Measurements from ENCODE around the gene KRT81.

Gene KRT81

GRCh38 chr12:52334185-52334584, 42.9 kb upstream of the KRT81 start:
- no peak overlapping the region for H3K4me3 Mint-ChIP-seq
- H3K9me3 Mint-ChIP-seq, result peaks cover 4% of the 10 kb centered on the region
- H3K4me1 Mint-ChIP-seq, result peaks cover 7% of the 10 kb centered on the region
- no peak for TF ChIP-seq CTCF (IDR thresholded peaks at IDR 0.05; ENCODE audit: unreplicated experiment in 3 of 3)
- no peak overlapping the region for H3K27ac Mint-ChIP-seq
- H3K27me3 Mint-ChIP-seq (ENCODE audit: low read depth), result peaks cover 5% of the 10 kb centered on the region
- H3K36me3 Mint-ChIP-seq (ENCODE audit: low read depth), result no peaks in the 10 kb centered on the region

- no peaks in the 10 kb centered on the region for H3K36me3 Mint-ChIP-seq (ENCODE audit: low read depth)
- no peak overlapping the region for H3K27ac Mint-ChIP-seq
- TF ChIP-seq CTCF (IDR thresholded peaks at IDR 0.05; ENCODE audit: unreplicated experiment in 3 of 3), result no peak
- peaks cover 7% of the 10 kb centered on the region for H3K4me1 Mint-ChIP-seq
- H3K27me3 Mint-ChIP-seq (ENCODE audit: low read depth), result peaks cover 5% of the 10 kb centered on the region
- H3K4me3 Mint-ChIP-seq, result no peak overlapping the region
- H3K9me3 Mint-ChIP-seq, result peaks cover 4% of the 10 kb centered on the region
Measured at GRCh38 chr12:52333321-52333720, 42.0 kb upstream of the KRT81 start.

- Mint-ChIP-seq H3K27ac (no peak overlapping the region), H3K36me3 (ENCODE audit: low read depth) (no peaks in the 10 kb centered on the region), H3K9me3 (peaks cover 4% of the 10 kb centered on the region), H3K4me1 (peaks cover 7% of the 10 kb centered on the region), H3K4me3 (no peak overlapping the region), H3K27me3 (ENCODE audit: low read depth) (peaks cover 8% of the 10 kb centered on the region)
- no peak for TF ChIP-seq CTCF (IDR thresholded peaks at IDR 0.05; ENCODE audit: unreplicated experiment in 3 of 3)
Measured at GRCh38 chr12:52332381-52332780, 41.0 kb upstream of the KRT81 start.

GRCh38 chr12:52331833-52332232, 40.5 kb upstream of the KRT81 start:
- peaks cover 4% of the 10 kb centered on the region for H3K9me3 Mint-ChIP-seq
- peaks cover 7% of the 10 kb centered on the region for H3K4me1 Mint-ChIP-seq
- H3K36me3 Mint-ChIP-seq (ENCODE audit: low read depth), result no peaks in the 10 kb centered on the region
- no peak overlapping the region for H3K4me3 Mint-ChIP-seq
- H3K27ac Mint-ChIP-seq, result no peak overlapping the region
- TF ChIP-seq CTCF (IDR thresholded peaks at IDR 0.05; ENCODE audit: unreplicated experiment in 3 of 3), result no peak
- H3K27me3 Mint-ChIP-seq (ENCODE audit: low read depth), result peaks cover 13% of the 10 kb centered on the region

GRCh38 chr12:52331039-52331438, 39.7 kb upstream of the KRT81 start:
- no peaks in the 10 kb centered on the region for H3K36me3 Mint-ChIP-seq (ENCODE audit: low read depth)
- no peak overlapping the region for H3K27ac Mint-ChIP-seq
- peaks cover 15% of the 10 kb centered on the region for H3K27me3 Mint-ChIP-seq (ENCODE audit: low read depth)
- no peaks in the 10 kb centered on the region for H3K9me3 Mint-ChIP-seq
- peaks cover 7% of the 10 kb centered on the region for H3K4me1 Mint-ChIP-seq
- H3K4me3 Mint-ChIP-seq, result no peak overlapping the region
- TF ChIP-seq CTCF (IDR thresholded peaks at IDR 0.05; ENCODE audit: unreplicated experiment in 3 of 3), result no peak

DNA sequence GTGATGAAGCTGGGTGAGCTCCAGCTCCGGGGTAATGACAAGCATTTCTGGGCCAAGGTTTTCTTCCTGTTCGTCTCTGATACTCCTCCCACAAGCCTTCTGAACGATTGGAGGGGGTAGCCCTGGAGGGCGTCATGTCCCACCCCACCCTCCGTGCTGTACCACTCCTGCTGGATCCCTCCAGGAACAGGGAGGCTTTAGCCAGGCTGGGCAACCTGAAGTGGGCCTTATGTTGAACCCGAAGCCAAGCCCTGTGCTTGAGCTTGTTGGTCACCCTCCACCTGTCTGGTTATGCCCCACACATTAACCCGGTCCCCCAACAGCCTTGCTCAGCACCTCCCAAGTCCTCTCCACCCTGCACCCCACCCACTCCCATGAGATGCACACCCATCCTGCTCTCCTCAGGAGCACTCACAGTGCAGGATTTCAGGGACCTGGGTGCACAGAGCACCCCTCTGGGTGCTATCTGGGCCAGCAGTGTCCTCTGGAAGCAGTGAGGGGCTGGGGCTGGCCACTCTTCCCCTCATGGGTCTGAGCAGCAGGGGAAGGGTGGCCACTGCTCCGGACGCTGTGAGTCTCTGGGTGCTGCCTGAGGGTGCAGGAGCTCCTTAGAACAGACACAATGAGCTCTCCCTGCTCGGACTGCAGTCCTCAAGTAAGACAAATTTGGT, 36.6 kb upstream of the KRT81 start:
- Mint-ChIP-seq H3K36me3 (ENCODE audit: low read depth) (no peaks in the 10 kb centered on the region), H3K4me1 (no peaks in the 10 kb centered on the region), H3K27ac (no peak overlapping the region), H3K9me3 (no peaks in the 10 kb centered on the region), H3K27me3 (ENCODE audit: low read depth) (peaks cover 29% of the 10 kb centered on the region), H3K4me3 (no peak overlapping the region)
- peak in 1 of 3 experiments; percentile 0 for TF ChIP-seq CTCF (IDR thresholded peaks at IDR 0.05; ENCODE audit: unreplicated experiment in 3 of 3)

Data from nephron (organoid).